Measurements from ENCODE around the gene GMEB1.

DNA sequence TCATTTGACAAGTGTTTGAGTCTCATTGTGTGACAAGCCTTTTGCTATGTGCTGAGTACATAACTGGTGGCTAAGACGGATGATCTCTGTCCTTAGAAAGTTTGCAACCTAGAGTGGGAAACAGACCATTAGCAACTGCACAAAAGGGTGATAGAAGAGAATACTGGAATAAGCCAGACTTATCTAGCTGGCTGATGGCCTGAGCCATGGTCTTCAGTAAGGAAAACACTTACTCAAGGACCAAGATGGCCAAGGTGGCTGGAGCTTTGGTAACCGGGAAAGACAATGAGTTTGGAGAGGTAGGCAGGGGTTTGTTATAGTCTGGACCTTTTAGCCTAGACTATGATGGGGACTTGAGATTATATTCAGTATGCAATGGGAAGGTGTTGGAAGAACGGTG, 24.1 kb upstream of the GMEB1 start:
- TF ChIP-seq CTCF (conservative IDR thresholded peaks at IDR 0.05; ENCODE audit: low read depth in 2 of 2) (no peak), POLR2AphosphoS5 (IDR thresholded peaks at IDR 0.05; ENCODE audit: low read depth) (no peak), EZH2 (IDR thresholded peaks at IDR 0.05; ENCODE audit: low read depth, unreplicated experiment) (no peak)

Data from GM23338 (cell line).